Endothelial cell of umbilical vein (primary cell): ENCODE results near the gene AGPAT2.

Experiments used
- CTCF ChIP-seq, 2 donors: IDR thresholded peaks; 1 replicate in 1 of 2; 2 replicates in 1 of 2; pipeline ENCODE4 v1.5.1; 2011; ENCODE audit warnings: low read length in 2 of 2, mild to moderate bottlenecking in 2 of 2, moderate library complexity in 2 of 2, control low read depth in 1 of 2, inconsistent platforms in 1 of 2, low read depth in 1 of 2; ENCODE audit not compliant: insufficient read depth in 1 of 2; ENCODE audit errors: extremely low read depth in 1 of 2
- POLR2AphosphoS5 ChIP-seq: IDR thresholded peaks from 2 replicates; pipeline ENCODE4 v1.6.1; 2012; ENCODE audit warnings: low read depth, mild to moderate bottlenecking, control low read depth, low read length, moderate library complexity; ENCODE audit not compliant: insufficient read depth

DNA sequence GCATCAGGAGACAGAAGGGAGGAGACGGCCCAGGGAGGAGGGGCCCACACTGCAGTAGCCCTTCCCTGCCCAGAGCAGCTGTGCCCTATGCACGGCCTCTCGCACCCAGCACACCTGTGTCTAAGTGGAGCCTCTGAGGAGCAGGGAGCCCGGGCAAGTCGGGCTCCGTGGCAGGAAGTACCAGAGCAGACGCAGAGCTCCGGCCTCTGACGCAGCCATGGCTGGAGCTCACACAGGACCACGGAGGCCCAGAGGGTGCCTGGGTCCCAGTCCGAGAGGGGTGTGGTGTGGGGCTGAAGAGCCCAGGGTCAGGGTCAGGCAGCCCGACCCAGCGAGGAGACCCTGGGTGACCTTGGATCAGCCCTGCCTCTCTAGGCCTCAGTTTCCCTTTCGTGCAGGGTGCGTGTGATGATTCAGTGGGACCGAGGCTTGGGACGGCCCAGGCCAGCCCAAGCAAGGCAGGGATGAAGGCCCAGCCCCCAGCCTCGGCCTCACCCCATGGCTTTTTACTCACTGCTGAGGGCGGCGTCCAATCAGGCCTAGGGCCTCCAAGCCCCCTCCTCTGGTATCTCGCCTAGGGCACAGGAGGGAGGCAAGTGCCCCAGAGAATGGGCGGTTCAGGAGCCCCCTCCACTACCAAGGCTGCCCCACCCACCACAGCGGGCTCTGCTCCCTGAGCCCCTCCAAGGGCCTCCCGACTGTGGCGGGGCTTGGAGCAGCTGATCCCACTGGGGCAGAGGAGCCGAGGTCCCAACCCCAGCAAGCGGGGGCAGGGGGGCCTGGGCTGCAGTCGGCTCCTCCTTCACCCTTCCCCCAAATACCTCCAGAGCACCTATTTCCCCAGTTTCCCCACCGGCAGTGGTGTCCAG, 4.3 kb upstream of the AGPAT2 start:
- TF ChIP-seq CTCF (IDR thresholded peaks at IDR 0.05; ENCODE audit: extremely low read depth in 1 of 2, insufficient read depth in 1 of 2, low read depth in 1 of 2, low read length in 2 of 2) (no peak), POLR2AphosphoS5 (no peak)
